IgD-negative memory B cell (primary cell): ENCODE data around the gene NUMB. TPM values are rescaled to one million over a fixed set of nuclear protein-coding genes. Genes with fewer than 3 reads are reported as not detected.

Experiments used
- H3K27ac Mint-ChIP-seq, 3 donors: one replicate each; pipeline ENCODE4 v1.8.0; 2020 to 2022; ENCODE audit warnings: mild to moderate bottlenecking in 3 of 3, mixed read lengths in 3 of 3, moderate library complexity in 1 of 3
- H3K27me3 Mint-ChIP-seq: one replicate; pipeline ENCODE4 v1.8.0; 2021; ENCODE audit warnings: mixed read lengths
- H3K36me3 Mint-ChIP-seq: one replicate; pipeline ENCODE4 v1.8.0; 2020; ENCODE audit warnings: mild to moderate bottlenecking, mixed read lengths
- H3K4me1 Mint-ChIP-seq, 3 donors: one replicate each; pipeline ENCODE4 v1.8.0; 2020 to 2022; ENCODE audit warnings: mixed read lengths in 3 of 3, mild to moderate bottlenecking in 1 of 3
- H3K4me3 Mint-ChIP-seq, 4 donors: one replicate each; pipeline ENCODE4 v1.8.0; 2020 to 2022; ENCODE audit warnings: mild to moderate bottlenecking in 4 of 4, mixed read lengths in 4 of 4, moderate library complexity in 3 of 4
- H3K9me3 Mint-ChIP-seq, 3 donors: one replicate each; pipeline ENCODE4 v1.8.0; 2020 to 2021; ENCODE audit warnings: mixed read lengths in 3 of 3, mild to moderate bottlenecking in 1 of 3
- polyA plus RNA-seq: library from polyadenylated mRNA; unstranded; fragments of 300-500 nt; fragmentation: Illumina TruSeq; gene quantifications from one replicate; pipeline ENCODE4 v1.2.3, GENCODE V29; 2021

The NUMB gene
- polyA plus RNA-seq, 1 donor from 2014 or later = 58.3 TPM

DNA sequence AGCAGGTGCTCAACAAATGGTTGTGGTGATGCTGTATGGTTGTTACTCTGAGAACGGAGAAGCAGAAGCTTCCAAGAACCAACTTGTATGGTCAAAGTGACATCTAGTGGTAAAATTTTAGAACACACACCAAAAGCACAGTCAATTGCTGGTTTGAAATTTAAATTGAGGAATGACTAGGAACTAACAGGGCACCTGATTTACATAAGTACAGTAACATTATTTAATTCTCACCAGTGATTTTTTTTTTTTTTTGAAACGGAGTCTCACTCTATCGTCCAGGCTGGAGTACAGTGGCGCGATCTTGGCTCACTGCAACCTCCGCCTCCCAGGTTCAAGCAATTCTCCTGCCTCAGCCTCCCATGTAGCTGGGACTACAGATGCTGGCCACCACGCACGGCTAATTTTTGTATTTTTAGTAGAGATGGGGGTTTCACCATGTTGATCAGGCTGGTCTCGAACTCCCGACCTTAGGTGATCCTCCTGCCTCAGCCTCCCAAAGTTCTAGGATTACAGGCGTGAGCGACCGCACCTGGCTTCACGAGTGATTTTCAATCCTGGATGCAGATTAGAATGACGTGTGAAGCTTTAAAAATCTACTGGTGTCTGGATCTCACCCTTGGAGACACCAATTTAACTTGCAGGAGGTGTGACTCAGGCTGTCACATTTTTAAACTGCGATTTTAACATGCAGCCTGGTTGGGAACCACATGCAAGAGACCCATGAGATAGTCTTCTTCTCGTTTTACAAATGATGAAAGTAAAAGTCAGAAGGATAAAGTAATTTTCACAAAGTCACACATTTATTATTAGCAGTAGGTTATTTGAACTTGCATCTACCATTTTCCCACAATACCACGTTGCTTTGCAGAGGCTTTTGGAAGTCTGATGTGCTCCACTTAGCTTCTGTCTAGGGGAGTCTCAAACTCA is 14.1 kb upstream of the NUMB start:
- no peaks in the 10 kb centered on the region for H3K9me3 Mint-ChIP-seq
- H3K4me3 Mint-ChIP-seq = no peak overlapping the region
- H3K27me3 Mint-ChIP-seq = no peaks in the 10 kb centered on the region

DNA sequence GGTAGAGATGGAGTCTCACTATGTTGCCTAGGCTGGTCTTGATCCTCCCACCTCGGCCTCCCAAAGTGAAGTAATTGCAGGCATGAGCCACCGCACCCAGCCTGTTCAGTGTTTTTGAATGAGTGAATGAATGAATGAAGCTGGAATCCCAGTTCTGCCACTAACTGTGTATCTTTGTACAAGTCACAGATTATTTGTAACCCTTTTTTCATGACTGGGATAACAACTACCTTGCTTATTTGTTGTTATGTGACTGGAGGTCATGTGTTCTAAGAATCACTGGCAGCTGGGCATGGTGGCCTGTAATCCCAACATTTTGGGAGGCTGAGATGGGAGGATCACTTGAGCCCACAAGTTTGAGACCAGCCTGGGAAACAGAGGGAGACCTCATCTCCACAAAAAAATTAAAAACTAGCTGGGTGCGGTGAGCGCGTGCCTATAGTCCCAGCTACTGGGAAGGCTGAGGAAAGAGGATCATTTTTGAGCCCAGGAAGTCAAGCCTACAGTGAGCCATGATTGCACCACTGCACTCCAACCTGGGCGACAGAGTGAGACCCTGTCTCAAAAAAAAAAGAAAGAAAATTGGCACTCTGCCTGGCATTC is 13.3 kb upstream of the NUMB start:
- H3K36me3 Mint-ChIP-seq = no peaks in the 10 kb centered on the region
- peaks cover 2 to 3% (median 3%) of the 10 kb centered on the region in 3 donors for H3K4me1 Mint-ChIP-seq

More for the DNA sequence above, 14.1 kb upstream of the NUMB start:
- Mint-ChIP-seq H3K36me3 (no peaks in the 10 kb centered on the region), H3K4me1 (peaks cover 0 to 4% (median 3%) of the 10 kb centered on the region in 3 donors), H3K27ac (no peak overlapping the region)

DNA sequence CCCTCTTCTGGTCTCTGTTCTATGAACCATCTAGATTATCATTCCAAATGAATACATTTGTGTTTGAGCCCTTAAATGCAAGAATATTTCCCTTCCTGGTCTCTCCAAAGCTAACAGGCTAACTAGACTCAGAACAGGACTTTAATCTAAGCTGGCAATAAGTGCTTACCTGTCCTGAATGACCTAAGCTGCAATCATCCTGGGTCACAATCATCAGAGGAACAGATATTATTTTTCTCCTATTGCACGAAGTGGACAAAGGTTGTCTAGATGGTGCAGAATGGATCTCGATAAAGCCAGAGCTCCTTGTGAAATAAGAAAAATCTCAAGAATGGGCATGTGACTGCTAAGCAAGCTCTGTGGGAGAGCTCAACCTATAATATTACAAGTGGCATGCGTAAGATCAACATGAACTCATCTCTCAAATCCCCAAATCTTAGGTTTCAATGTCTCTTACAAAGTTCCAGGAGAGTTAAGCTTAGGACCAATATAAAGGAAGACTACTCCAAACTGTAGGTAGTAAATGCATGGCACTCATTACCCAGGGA is 10.6 kb upstream of the NUMB start:
- Mint-ChIP-seq H3K27ac (peak overlapping the region in 1 of 3 donors; percentile 84), H3K27me3 (no peaks in the 10 kb centered on the region), H3K36me3 (no peaks in the 10 kb centered on the region), H3K9me3 (no peaks in the 10 kb centered on the region), H3K4me1 (peaks cover 20 to 22% (median 22%) of the 10 kb centered on the region in 3 donors), H3K4me3 (peak overlapping the region in 1 of 4 donors; percentile 12)

More for the DNA sequence above, 13.3 kb upstream of the NUMB start:
- H3K9me3 Mint-ChIP-seq = no peaks in the 10 kb centered on the region
- no peaks in the 10 kb centered on the region for H3K27me3 Mint-ChIP-seq
- H3K4me3 Mint-ChIP-seq = no peak overlapping the region
- no peak overlapping the region for H3K27ac Mint-ChIP-seq

DNA sequence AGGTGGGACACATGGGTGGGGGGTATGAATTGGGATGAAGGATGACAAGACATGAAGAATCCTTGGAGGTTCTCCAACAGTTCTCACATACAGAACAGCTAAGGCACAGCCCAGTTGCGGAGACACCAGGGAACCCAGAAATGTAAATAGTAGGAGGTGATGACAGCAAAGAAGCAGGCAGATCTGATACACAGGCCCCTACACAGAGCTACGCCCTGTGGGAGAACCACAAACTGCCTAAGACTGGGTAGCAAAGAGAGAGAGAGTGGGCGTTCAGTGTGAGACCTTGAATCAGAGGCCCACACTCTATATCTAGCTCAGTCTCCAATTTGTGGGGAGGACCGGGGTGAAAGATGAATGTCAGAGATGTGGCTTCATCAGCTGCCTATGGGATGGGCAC is 9.5 kb upstream of the NUMB start:
- Mint-ChIP-seq H3K27ac (peak overlapping the region in 1 of 3 donors; percentile 2), H3K9me3 (no peaks in the 10 kb centered on the region), H3K36me3 (no peaks in the 10 kb centered on the region), H3K4me1 (peaks cover 27 to 28% (median 28%) of the 10 kb centered on the region in 3 donors), H3K4me3 (peak overlapping the region in 1 of 4 donors; percentile 12), H3K27me3 (no peaks in the 10 kb centered on the region)

DNA sequence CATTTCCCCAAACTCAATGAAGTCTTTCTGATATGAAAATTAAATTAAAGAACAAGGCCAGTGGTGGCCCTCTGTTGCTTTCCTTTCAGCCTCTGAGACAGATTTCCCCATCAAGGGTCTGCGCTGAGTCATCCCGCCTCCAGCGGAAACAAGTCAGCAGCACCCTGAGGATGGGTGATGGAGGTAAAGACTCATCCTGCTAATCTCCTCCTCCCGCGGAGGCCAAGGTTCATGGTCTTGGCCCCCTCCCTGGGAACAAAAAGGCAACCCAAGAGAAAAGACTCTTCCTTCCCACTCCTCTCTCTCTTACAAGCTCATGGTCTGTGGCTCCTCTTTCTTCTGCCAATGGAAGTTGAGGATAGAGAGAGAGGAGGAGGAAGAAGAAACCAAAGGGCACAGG is 9.0 kb upstream of the NUMB start:
- peaks cover 27 to 29% (median 28%) of the 10 kb centered on the region in 3 donors for H3K4me1 Mint-ChIP-seq
- peak overlapping the region in 1 of 3 donors; percentile 34 for H3K27ac Mint-ChIP-seq
- H3K27me3 Mint-ChIP-seq = no peaks in the 10 kb centered on the region
- no peaks in the 10 kb centered on the region for H3K36me3 Mint-ChIP-seq
- H3K9me3 Mint-ChIP-seq = no peaks in the 10 kb centered on the region
- peak overlapping the region in 1 of 4 donors; percentile 14 for H3K4me3 Mint-ChIP-seq

DNA sequence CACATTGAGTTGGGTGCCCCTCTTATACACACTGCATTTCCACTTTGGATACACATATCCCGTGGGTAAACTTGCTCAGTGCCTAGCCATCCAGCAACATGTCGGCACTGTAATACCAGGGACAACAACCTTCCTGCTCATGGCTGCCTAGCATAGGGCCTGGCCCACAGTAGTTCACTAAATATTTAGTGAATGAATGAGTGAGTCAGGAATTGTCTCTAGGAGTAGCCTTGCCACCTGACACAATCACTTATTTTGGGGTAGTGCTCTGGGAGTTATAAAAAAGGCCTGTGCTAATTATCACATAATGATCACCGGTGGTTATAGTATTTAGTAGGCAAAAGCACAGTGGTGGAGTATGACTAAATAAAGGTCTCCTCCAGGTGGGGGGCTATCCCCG is 8.5 kb upstream of the NUMB start:
- Mint-ChIP-seq H3K36me3 (no peaks in the 10 kb centered on the region), H3K4me3 (peak overlapping the region in 2 of 4 donors; percentile 14 to 58), H3K27me3 (no peaks in the 10 kb centered on the region), H3K4me1 (peaks cover 25 to 28% (median 27%) of the 10 kb centered on the region in 3 donors), H3K9me3 (no peaks in the 10 kb centered on the region), H3K27ac (peak overlapping the region in 1 of 3 donors; percentile 94)

DNA sequence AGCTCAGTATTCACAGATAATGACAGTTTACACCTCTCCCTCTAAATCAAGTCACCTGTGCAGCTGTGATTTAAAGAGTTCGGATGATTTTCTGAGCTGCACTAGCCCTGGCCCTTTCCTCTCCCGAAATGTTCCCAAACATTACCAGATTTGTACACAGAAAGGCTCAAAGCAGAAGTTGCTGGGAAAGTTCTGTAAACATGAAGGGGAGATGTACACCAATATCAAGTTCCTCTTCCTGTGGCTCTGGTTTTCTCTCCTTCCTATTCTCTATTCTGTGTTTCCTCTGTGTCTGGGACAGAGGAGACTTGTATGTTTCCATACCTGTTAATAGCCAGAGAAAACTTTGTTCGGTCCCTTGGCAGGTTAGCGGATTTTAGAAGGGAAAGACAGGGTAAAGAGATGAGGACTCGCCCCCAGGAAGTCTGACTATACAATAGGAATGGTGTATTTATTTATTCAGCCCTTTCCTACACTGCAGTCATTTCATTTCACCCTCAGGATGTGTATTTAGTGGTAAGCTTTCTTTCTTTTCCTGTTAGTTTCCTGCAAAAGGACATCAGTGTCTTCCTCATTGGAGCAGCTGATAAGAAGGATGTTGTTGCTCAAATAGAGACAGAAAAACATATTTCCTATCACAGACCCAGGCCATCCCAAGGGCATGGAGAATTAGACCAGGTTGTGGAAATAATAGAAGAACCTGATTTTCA is 7.6 kb upstream of the NUMB start:
- Mint-ChIP-seq H3K36me3 (no peaks in the 10 kb centered on the region), H3K9me3 (no peaks in the 10 kb centered on the region), H3K27ac (peak overlapping the region; percentile 94 to 99 (median 98)), H3K4me3 (peak overlapping the region; percentile 90 to 97 (median 94)), H3K4me1 (peaks cover 28 to 31% (median 29%) of the 10 kb centered on the region in 3 donors), H3K27me3 (no peaks in the 10 kb centered on the region)

DNA sequence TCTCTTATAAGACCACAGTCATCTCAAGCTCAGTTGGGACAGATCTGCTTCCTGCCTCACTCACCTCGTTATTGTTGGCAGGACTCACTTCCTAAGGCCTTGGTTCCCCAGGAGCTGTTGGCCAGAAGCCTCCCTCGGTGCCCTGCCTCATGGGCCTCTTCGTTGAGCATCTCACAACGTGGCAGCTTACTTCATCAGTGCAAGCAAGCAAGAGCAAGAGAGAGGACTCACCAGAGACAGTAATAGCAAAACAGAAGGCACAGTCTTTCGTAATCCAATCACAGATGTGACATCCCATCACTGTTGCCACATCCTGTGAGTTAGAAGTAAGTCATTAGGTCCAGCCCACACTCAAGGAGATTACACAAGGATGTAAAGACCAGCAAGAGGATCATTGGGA is 5.1 kb upstream of the NUMB start:
- Mint-ChIP-seq H3K27ac (no peak overlapping the region), H3K9me3 (no peaks in the 10 kb centered on the region), H3K36me3 (no peaks in the 10 kb centered on the region), H3K27me3 (no peaks in the 10 kb centered on the region), H3K4me3 (no peak overlapping the region), H3K4me1 (peaks cover 32 to 38% (median 32%) of the 10 kb centered on the region in 3 donors)

DNA sequence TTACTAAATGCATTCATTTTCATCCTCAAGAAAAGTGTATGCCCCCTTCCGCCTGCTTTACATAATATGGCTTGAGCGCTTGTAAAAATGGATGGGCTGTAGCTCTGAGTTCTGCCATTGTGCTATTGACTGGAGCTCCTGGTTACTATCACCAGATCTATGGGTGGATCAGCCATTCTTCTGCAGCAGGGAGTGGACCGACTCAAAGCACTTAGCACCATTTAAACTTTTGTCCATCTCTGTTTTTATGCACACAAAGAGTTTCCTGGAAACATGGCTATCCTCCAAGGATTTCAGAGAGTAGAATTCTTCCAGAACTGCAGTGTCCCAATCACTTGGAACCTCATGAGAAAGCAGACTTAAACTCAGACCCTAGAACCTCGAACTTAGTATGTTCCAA is 4.5 kb upstream of the NUMB start:
- Mint-ChIP-seq H3K27me3 (no peaks in the 10 kb centered on the region), H3K4me1 (peaks cover 32 to 40% (median 33%) of the 10 kb centered on the region in 3 donors), H3K4me3 (no peak overlapping the region), H3K27ac (no peak overlapping the region), H3K9me3 (no peaks in the 10 kb centered on the region), H3K36me3 (no peaks in the 10 kb centered on the region)

DNA sequence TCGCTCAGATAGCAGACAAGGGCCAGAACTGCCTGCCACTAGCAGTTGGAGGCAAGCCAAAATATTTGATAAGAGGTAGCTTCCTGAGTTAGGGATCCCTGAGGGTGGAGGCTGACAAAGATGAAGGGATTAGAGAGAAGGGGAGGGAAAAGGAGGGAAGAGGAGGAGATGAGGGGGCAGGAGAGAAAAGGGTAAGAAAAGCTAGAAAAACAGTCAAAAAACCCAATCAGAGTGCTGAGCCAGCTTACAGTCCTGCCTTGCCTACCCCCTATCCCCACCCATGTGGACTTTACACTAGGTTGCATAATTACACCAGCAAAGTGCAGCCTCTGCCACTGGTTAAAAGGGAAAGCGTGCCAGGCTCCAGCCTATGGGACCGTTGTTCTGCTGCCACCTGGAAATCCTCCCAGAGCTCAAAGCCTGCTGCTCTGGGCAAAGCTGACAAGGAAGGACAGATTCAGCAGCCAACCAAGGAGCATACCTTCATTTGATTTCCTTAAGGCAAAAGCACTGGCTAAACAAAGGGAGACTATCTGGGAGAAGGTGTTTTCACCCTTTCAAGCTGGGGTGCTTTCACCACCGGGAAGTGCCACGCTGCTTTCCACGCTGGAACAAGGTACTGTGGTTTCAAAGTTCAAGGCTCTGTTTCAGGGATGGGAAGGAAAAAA is 3.8 kb upstream of the NUMB start:
- Mint-ChIP-seq H3K27ac (no peak overlapping the region), H3K36me3 (peaks cover 4% of the 10 kb centered on the region), H3K9me3 (no peaks in the 10 kb centered on the region), H3K4me1 (peaks cover 35 to 43% (median 36%) of the 10 kb centered on the region in 3 donors), H3K27me3 (no peaks in the 10 kb centered on the region), H3K4me3 (no peak overlapping the region)

DNA sequence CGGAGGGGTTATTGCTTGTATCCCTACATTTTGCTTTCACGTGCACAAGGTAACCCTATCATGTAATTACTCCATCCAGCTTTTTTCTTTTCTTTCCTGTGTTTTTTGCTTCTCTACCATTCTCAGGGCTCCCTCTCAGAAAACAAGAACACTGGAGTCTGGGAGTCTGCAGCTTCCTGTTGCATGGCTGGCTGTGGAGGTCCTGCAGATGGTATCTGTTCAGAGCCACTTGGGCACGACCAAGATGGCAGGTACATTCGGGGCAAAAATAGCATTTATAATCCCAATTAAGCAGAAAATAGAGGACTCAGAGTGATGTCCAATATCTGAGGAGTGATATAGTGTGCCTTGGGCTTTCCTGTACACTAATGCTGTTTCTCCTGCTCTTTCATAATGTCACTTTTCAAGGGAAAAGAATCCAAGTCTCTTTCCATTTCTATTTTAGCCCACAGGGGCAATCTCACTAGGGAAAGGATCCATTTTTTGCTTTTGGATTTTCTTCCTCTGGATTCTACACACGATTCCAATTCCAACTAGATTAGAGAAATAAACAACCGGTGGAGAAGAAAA is 3.2 kb upstream of the NUMB start:
- peaks cover 4% of the 10 kb centered on the region for H3K36me3 Mint-ChIP-seq
- H3K27ac Mint-ChIP-seq = no peak overlapping the region
- H3K27me3 Mint-ChIP-seq = no peaks in the 10 kb centered on the region
- H3K4me1 Mint-ChIP-seq = peaks cover 36 to 49% (median 41%) of the 10 kb centered on the region in 3 donors
- H3K4me3 Mint-ChIP-seq = no peak overlapping the region
- H3K9me3 Mint-ChIP-seq = no peaks in the 10 kb centered on the region

DNA sequence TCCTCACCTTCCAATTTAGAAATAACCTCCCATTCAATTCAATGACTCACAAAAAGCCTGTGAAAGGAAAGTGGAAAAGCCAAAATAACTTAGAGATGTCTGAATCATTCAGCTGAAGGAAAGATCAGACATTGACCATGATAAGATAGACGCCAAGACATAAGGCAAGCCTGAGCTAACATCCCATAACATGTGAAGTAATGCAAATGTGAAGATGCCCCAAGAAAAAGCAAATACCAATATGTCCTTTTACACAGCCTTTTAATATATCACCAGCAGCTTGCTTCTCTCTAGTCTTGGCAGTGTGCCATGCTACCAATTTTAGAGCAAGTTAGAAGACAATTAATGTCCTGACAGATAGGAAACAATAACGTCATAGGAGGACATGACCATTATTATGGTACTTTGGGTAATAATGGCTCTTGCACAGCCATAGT is 2.4 kb upstream of the NUMB start:
- H3K4me3 Mint-ChIP-seq = peak overlapping the region in 3 of 4 donors; percentile 39 to 69 (median 47)
- H3K4me1 Mint-ChIP-seq = peaks cover 33 to 47% (median 35%) of the 10 kb centered on the region in 3 donors
- no peak overlapping the region for H3K27ac Mint-ChIP-seq
- H3K36me3 Mint-ChIP-seq = peaks cover 4% of the 10 kb centered on the region
- H3K9me3 Mint-ChIP-seq = no peaks in the 10 kb centered on the region
- H3K27me3 Mint-ChIP-seq = no peaks in the 10 kb centered on the region

DNA sequence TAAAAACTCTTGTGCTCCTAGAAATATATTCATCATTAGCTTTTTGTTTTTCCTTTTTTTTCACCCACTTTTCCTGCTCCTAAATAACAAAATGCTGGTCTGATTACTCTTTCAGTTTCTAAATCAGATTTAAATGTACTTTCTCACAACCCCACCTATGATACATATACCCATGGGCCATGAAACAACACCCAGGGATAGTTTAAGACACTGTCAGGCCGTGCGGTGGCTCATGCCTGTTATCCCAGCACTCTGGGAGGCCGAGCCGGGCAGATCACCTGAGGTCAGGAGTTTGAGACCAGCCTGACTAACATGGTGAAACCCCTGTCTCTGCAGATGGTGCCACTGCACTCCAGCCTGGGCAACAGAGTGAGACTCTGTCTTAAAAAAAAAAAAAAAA is 1.6 kb upstream of the NUMB start:
- Mint-ChIP-seq H3K4me3 (peak overlapping the region in 2 of 4 donors; percentile 32 to 33), H3K36me3 (peaks cover 4% of the 10 kb centered on the region), H3K9me3 (no peaks in the 10 kb centered on the region), H3K27me3 (no peaks in the 10 kb centered on the region), H3K27ac (no peak overlapping the region), H3K4me1 (peaks cover 34 to 48% (median 34%) of the 10 kb centered on the region in 3 donors)

DNA sequence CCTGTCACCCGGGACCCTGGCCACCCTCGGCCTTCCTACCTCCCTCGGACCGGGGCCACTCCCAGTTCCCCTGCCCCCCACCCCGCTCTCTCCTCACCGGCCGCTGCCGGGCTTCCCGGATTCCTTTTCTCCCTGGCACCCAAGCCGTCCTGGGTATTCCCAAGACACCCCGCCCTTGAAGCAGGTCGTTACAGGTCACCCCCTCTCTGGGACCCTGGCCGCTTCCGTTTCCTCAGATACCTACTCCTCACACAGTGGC is 493 bp downstream of the NUMB start:
- Mint-ChIP-seq H3K36me3 (peaks cover 4% of the 10 kb centered on the region), H3K4me1 (peaks cover 25 to 40% (median 31%) of the 10 kb centered on the region in 3 donors), H3K4me3 (peak overlapping the region; percentile 91 to 100 (median 98)), H3K9me3 (no peaks in the 10 kb centered on the region), H3K27me3 (no peaks in the 10 kb centered on the region), H3K27ac (peak overlapping the region; percentile 63 to 95 (median 87))
